CD4-positive, alpha-beta memory T cell (primary cell): Measurements from ENCODE around the gene HNRNPR. TPM values are rescaled to one million over a fixed set of nuclear protein-coding genes. Genes with fewer than 3 reads are reported as not detected.
A peak's percentile ranks its signal among the peaks of the same experiment; 100 is the strongest.

Experiments used
- CTCF ChIA-PET: fragments of 350-600 bp; sonication (Branson Sonifier 250); formaldehyde crosslinking; loops from one replicate; lab custom pipeline; 2021; ENCODE audit warnings: inconsistent platforms; ENCODE audit not compliant: partially characterized antibody; lab: Charles Lee
- POLR2A ChIA-PET: fragments of 350-600 bp; sonication (Branson Sonifier 250); formaldehyde crosslinking; loops from one replicate; lab custom pipeline; 2021; ENCODE audit not compliant: partially characterized antibody; lab: Charles Lee
- DNase-seq, 5 donors: peaks; one replicate each; pipeline versions ENCODE4 v3.0.0 to v3.0.0-alpha.2; 2020 to 2022; ENCODE audit warnings: mixed read lengths in 1 of 5
- H3K27ac ChIP-seq: one replicate; pipeline ENCODE4 v1.7.0; 2013; ENCODE audit warnings: low read depth, low read length
- H3K27me3 ChIP-seq: 2 replicates; pipeline ENCODE4 v1.7.0; 2013; ENCODE audit warnings: mild to moderate bottlenecking, low read length, moderate library complexity; ENCODE audit not compliant: insufficient read depth
- H3K36me3 ChIP-seq: 2 replicates; pipeline ENCODE4 v1.7.0; 2013; ENCODE audit warnings: mild to moderate bottlenecking, low read length, moderate library complexity; ENCODE audit not compliant: insufficient read depth
- H3K4me1 ChIP-seq: 2 replicates; pipeline ENCODE4 v1.7.0; 2013; ENCODE audit warnings: mild to moderate bottlenecking, low read length, moderate library complexity; ENCODE audit not compliant: insufficient read depth
- H3K4me3 ChIP-seq, 2 donors: one replicate each; pipeline ENCODE4 v1.7.0; 2013; ENCODE audit warnings: low read length in 2 of 2, mild to moderate bottlenecking in 1 of 2
- H3K9me3 ChIP-seq, 2 donors: one replicate each; pipeline ENCODE4 v1.7.0; 2013; ENCODE audit warnings: low read length in 2 of 2, control low read depth in 1 of 2; ENCODE audit not compliant: control insufficient read depth in 1 of 2
- H3K27ac Mint-ChIP-seq, 7 donors: one replicate each; pipeline ENCODE4 v1.8.0; 2020 to 2021; ENCODE audit warnings: mixed read lengths in 7 of 7, mild to moderate bottlenecking in 6 of 7, inconsistent platforms in 3 of 7, moderate library complexity in 3 of 7
- H3K27me3 Mint-ChIP-seq, 2 donors: one replicate each; pipeline ENCODE4 v1.8.0; 2020 to 2021; ENCODE audit warnings: mixed read lengths in 2 of 2
- H3K36me3 Mint-ChIP-seq, 2 donors: one replicate each; pipeline ENCODE4 v1.8.0; 2020 to 2021; ENCODE audit warnings: mixed read lengths in 2 of 2, inconsistent platforms in 1 of 2, mild to moderate bottlenecking in 1 of 2
- H3K4me1 Mint-ChIP-seq, 4 donors: one replicate each; pipeline ENCODE4 v1.8.0; 2020 to 2021; ENCODE audit warnings: mixed read lengths in 4 of 4, mild to moderate bottlenecking in 1 of 4
- H3K4me3 Mint-ChIP-seq, 8 donors: one replicate each; pipeline ENCODE4 v1.8.0; 2020 to 2021; ENCODE audit warnings: mixed read lengths in 8 of 8, mild to moderate bottlenecking in 7 of 8, moderate library complexity in 6 of 8, inconsistent platforms in 3 of 8
- H3K9me3 Mint-ChIP-seq, 8 donors: one replicate each; pipeline ENCODE4 v1.8.0; 2020 to 2021; ENCODE audit warnings: mixed read lengths in 8 of 8, mild to moderate bottlenecking in 5 of 8, inconsistent platforms in 3 of 8, moderate library complexity in 1 of 8
- intact Hi-C: fragments of 100-400 bp; cut with micrococcal nuclease; formaldehyde crosslinking; loops from one replicate; pipeline ENCODE4 v1.15.1; 2023
- polyA plus RNA-seq, 2 donors: library from polyadenylated mRNA; unstranded; fragments of 300-500 nt; fragmentation: Illumina TruSeq; gene quantifications; one replicate each; pipeline ENCODE4 v1.2.3, GENCODE V29; 2021
- total RNA-seq, 2 experiments: library from RNA; stranded (reverse); gene quantifications; one replicate each; pipeline ENCODE4 v1.2.3, GENCODE V29; 2021

HNRNPR gene
- total and polyA plus RNA-seq, 4 experiments from 2014 or later: 115 to 194 (median 153) TPM

GRCh38 chr1:23368562-23369334 is 24.7 kb upstream of the HNRNPR start:
- Histone ChIP-seq H3K4me3 (peak overlapping the region; percentile 98 to 100), H3K9me3 (no peaks in the 10 kb centered on the region), H3K27ac (peak overlapping the region; percentile 89), H3K4me1 (peaks cover 22% of the 10 kb centered on the region), H3K36me3 (no peaks in the 10 kb centered on the region), H3K27me3 (no peaks in the 10 kb centered on the region)
- no peaks in the 10 kb centered on the region for H3K27me3 Mint-ChIP-seq
- peaks cover 19 to 34% of the 10 kb centered on the region in 2 donors for H3K36me3 Mint-ChIP-seq
- H3K4me3 Mint-ChIP-seq: peak overlapping the region; percentile 96 to 99 (median 99)
- peak overlapping the region; percentile 95 to 100 (median 98) for H3K27ac Mint-ChIP-seq
- intact Hi-C loops: loop anchor here (1.0 to 10.0 kb wide), 5 partner anchors 24 to 1274 kb away; partner anchors contain the start of genes ASAP3, HNRNPR, RPL11 and SRRM1
- CTCF ChIA-PET: interaction anchor here (0.7 to 1.7 kb wide), 6 partner anchors 14 to 202 kb away, joined by 3 to 11 read pairs (median 3); partner anchors contain the start of gene HNRNPR
- POLR2A ChIA-PET: interaction anchor here (0.6 to 5.4 kb wide), 15 partner anchors 12 to 1596 kb away, joined by 3 to 112 read pairs (median 6); partner anchors contain the start of genes ASAP3, HNRNPR, LUZP1 and RPL11
- peaks cover 17 to 46% (median 28%) of the 10 kb centered on the region in 4 donors for H3K4me1 Mint-ChIP-seq
- peaks cover 0 to 10% (median under 1%) of the 10 kb centered on the region in 8 donors for H3K9me3 Mint-ChIP-seq
- DNase-seq: peak; percentile 84 to 86 (median 85)

GRCh38 chr1:23367791-23368561 is 23.9 kb upstream of the HNRNPR start:
- H3K4me1 ChIP-seq: peaks cover 22% of the 10 kb centered on the region
- peak; percentile 96 to 99 (median 98) for DNase-seq
- no peaks in the 10 kb centered on the region for H3K27me3 ChIP-seq
- Mint-ChIP-seq H3K27ac (peak overlapping the region; percentile 95 to 100 (median 98)), H3K9me3 (peaks cover 0 to 18% (median 7%) of the 10 kb centered on the region in 8 donors), H3K4me1 (peaks cover 17 to 46% (median 28%) of the 10 kb centered on the region in 4 donors), H3K27me3 (no peaks in the 10 kb centered on the region), H3K4me3 (peak overlapping the region; percentile 96 to 99 (median 99)), H3K36me3 (peaks cover 27 to 39% of the 10 kb centered on the region in 2 donors)
- POLR2A ChIA-PET: interaction anchor here (0.6 to 5.4 kb wide), 15 partner anchors 11 to 1595 kb away, joined by 3 to 112 read pairs (median 6); partner anchors contain the start of genes ASAP3, HNRNPR, LUZP1 and RPL11
- H3K27ac ChIP-seq: peak overlapping the region; percentile 89
- CTCF ChIA-PET: interaction anchor here (0.7 to 1.7 kb wide), 7 partner anchors 14 to 323 kb away, joined by 3 to 11 read pairs (median 3); partner anchors contain the start of gene HNRNPR
- peaks cover 0 to 1% of the 10 kb centered on the region in 2 donors for H3K9me3 ChIP-seq
- H3K4me3 ChIP-seq: peak overlapping the region; percentile 98 to 100
- H3K36me3 ChIP-seq: peaks cover 2% of the 10 kb centered on the region
- intact Hi-C loops: loop anchor here (1.0 to 10.0 kb wide), 5 partner anchors 24 to 1274 kb away; partner anchors contain the start of genes ASAP3, HNRNPR, RPL11 and SRRM1

- intact Hi-C loops: loop anchor here (5.0 to 10.0 kb wide), 2 partner anchors 327 to 1275 kb away; partner anchors contain the start of genes RPL11 and SRRM1
- peaks cover 0 to 24% (median 12%) of the 10 kb centered on the region in 8 donors for H3K9me3 Mint-ChIP-seq
- DNase-seq: peak in 2 of 5 donors; percentile 3 to 39
- peaks cover 3 to 7% of the 10 kb centered on the region in 2 donors for H3K9me3 ChIP-seq
- H3K27me3 ChIP-seq: no peaks in the 10 kb centered on the region
- H3K27ac ChIP-seq: peak overlapping the region; percentile 89
- peaks cover 17 to 46% (median 28%) of the 10 kb centered on the region in 4 donors for H3K4me1 Mint-ChIP-seq
- peak overlapping the region; percentile 98 to 100 for H3K4me3 ChIP-seq
- H3K36me3 Mint-ChIP-seq: peaks cover 32 to 44% of the 10 kb centered on the region in 2 donors
- peak overlapping the region; percentile 91 to 100 (median 96) for H3K27ac Mint-ChIP-seq
- ChIA-PET POLR2A (interaction anchor here (1.3 to 5.4 kb wide), 3 partner anchors 22 to 117 kb away, joined by 6 to 112 read pairs (median 8); partner anchors contain the start of genes ASAP3 and HNRNPR), CTCF (interaction anchor here (1.5 to 1.7 kb wide), 2 partner anchors 23 to 130 kb away, joined by 3 to 11 read pairs; partner anchors contain the start of gene HNRNPR)
- H3K4me3 Mint-ChIP-seq: peak overlapping the region; percentile 96 to 99 (median 99)
- H3K36me3 ChIP-seq: peaks cover 8% of the 10 kb centered on the region
- H3K27me3 Mint-ChIP-seq: no peaks in the 10 kb centered on the region
- H3K4me1 ChIP-seq: peaks cover 22% of the 10 kb centered on the region
Measured at GRCh38 chr1:23367451-23367790, 23.3 kb upstream of the HNRNPR start.

DNA sequence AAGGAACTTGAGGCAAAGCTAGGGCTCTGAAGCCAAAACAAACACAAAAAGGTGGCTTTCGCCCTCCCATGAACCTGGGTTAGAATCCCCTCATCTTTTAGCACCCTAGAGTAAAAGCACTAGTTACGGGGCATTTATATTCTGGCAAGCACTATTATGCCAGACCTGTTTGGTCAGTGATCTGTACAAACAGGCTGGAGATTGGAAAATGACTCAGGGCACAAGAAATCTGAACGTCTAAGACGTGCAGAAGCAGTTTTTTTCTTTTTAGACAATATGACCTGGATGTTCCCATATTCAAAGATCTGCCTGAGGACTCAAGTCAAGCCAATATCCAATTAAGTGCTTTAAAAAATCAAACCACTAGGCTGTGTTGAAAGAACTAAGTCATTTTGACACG is 22.5 kb upstream of the HNRNPR start:
- H3K36me3 Mint-ChIP-seq: peaks cover 40 to 53% of the 10 kb centered on the region in 2 donors

GRCh38 chr1:23366146-23366545 is 22.1 kb upstream of the HNRNPR start:
- Mint-ChIP-seq H3K9me3 (peaks cover 2 to 36% (median 25%) of the 10 kb centered on the region in 8 donors), H3K4me1 (peaks cover 17 to 46% (median 28%) of the 10 kb centered on the region in 4 donors), H3K27ac (peak overlapping the region in 3 of 7 donors; percentile 15 to 95 (median 18)), H3K36me3 (peaks cover 44 to 57% of the 10 kb centered on the region in 2 donors), H3K4me3 (peak overlapping the region in 6 of 8 donors; percentile 15 to 99 (median 46)), H3K27me3 (no peaks in the 10 kb centered on the region)
- Histone ChIP-seq H3K4me1 (peaks cover 22% of the 10 kb centered on the region), H3K4me3 (no peak overlapping the region), H3K27me3 (no peaks in the 10 kb centered on the region), H3K27ac (no peak overlapping the region), H3K36me3 (peaks cover 14% of the 10 kb centered on the region), H3K9me3 (peaks cover 12 to 19% of the 10 kb centered on the region in 2 donors)
- intact Hi-C loops: loop anchor here (5.0 to 10.0 kb wide), 2 partner anchors 329 to 1276 kb away; partner anchors contain the start of genes RPL11 and SRRM1
- CTCF ChIA-PET: interaction anchor here (0.7 kb wide), 1 partner anchor 271 kb away, joined by 3 read pairs; no protein-coding TSS in a partner anchor
- POLR2A ChIA-PET: interaction anchor here (1.5 to 5.4 kb wide), 2 partner anchors 21 to 28 kb away, joined by 3 to 112 read pairs; partner anchors contain the start of gene HNRNPR
- DNase-seq: no peak

More for the DNA sequence above, 22.5 kb upstream of the HNRNPR start:
- H3K27ac ChIP-seq: no peak overlapping the region
- Mint-ChIP-seq H3K4me3 (peak overlapping the region in 7 of 8 donors; percentile 42 to 99 (median 99)), H3K27ac (peak overlapping the region in 3 of 7 donors; percentile 6 to 95 (median 18)), H3K9me3 (peaks cover 2 to 32% (median 21%) of the 10 kb centered on the region in 8 donors), H3K4me1 (peaks cover 17 to 46% (median 28%) of the 10 kb centered on the region in 4 donors), H3K27me3 (no peaks in the 10 kb centered on the region)
- peaks cover 22% of the 10 kb centered on the region for H3K4me1 ChIP-seq
- ChIA-PET CTCF (interaction anchor here (0.7 kb wide), 1 partner anchor 270 kb away, joined by 3 read pairs; no protein-coding TSS in a partner anchor), POLR2A (interaction anchor here (1.5 to 5.4 kb wide), 3 partner anchors 21 to 117 kb away, joined by 3 to 112 read pairs (median 8); partner anchors contain the start of genes ASAP3 and HNRNPR)
- H3K4me3 ChIP-seq: no peak overlapping the region
- H3K27me3 ChIP-seq: no peaks in the 10 kb centered on the region
- intact Hi-C loops: loop anchor here (5.0 to 10.0 kb wide), 2 partner anchors 328 to 1276 kb away; partner anchors contain the start of genes RPL11 and SRRM1
- no peak for DNase-seq
- H3K9me3 ChIP-seq: peaks cover 10 to 15% of the 10 kb centered on the region in 2 donors
- H3K36me3 ChIP-seq: peaks cover 14% of the 10 kb centered on the region
